HCT116 (cell line): Measurements from ENCODE around the gene C10orf95.

Experiments used
- EGR1 ChIP-seq: IDR thresholded peaks from 2 replicates; pipeline ENCODE4 v1.6.1; 2012; ENCODE audit warnings: low read depth
- POLR2A ChIP-seq: IDR thresholded peaks from 2 replicates; pipeline ENCODE4 v1.7.0; 2011; ENCODE audit warnings: borderline replicate concordance; ENCODE audit not compliant: insufficient read depth, insufficient read length; ENCODE audit errors: extremely low read depth
- TF ChIP-seq, protein P1 (sequence below), 3 experiments: fragments of 200-600 bp in 1 of 3; sonication (generic) in 1 of 3; IDR thresholded peaks in 2 of 3; conservative IDR thresholded peaks in 1 of 3; 2 replicates each; pipeline ENCODE4 v1.5.1; 2012 to 2017; ENCODE audit warnings: low read depth in 2 of 3, low read length in 2 of 3, antibody characterized with exemption in 1 of 3, borderline replicate concordance in 1 of 3, control low read depth in 1 of 3, mild to moderate bottlenecking in 1 of 3, mixed read lengths in 1 of 3, mixed run types in 1 of 3, moderate library complexity in 1 of 3; ENCODE audit not compliant: insufficient read depth in 1 of 3
- TF ChIP-seq, protein P2 (sequence below): IDR thresholded peaks from 2 replicates; pipeline ENCODE4 v1.6.1; 2012; ENCODE audit warnings: low read depth

DNA sequence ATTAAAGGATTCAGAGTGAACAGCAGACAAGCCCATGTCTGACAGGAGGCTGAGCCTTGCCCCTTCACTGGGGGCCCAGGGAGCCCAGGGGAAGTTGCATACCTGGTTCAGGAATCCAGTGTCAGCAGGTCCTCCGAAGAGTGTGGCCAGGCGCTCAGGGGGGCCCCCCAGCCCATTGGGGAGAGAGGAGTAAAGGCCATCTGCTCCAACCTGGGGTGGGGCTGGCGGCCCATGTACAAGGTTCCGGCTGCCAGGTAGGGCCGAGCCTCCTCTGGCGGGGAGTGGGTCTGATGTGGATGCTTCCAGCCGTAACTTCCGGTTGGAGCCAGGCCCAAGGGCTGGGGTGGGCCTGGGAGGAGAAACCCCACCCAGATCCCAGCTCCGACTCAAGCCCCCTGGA is 35.1 kb downstream of the C10orf95 start:
- TF ChIP-seq EGR1 (no peak), POLR2A (no peak)
- TF ChIP-seq, protein P1, sequence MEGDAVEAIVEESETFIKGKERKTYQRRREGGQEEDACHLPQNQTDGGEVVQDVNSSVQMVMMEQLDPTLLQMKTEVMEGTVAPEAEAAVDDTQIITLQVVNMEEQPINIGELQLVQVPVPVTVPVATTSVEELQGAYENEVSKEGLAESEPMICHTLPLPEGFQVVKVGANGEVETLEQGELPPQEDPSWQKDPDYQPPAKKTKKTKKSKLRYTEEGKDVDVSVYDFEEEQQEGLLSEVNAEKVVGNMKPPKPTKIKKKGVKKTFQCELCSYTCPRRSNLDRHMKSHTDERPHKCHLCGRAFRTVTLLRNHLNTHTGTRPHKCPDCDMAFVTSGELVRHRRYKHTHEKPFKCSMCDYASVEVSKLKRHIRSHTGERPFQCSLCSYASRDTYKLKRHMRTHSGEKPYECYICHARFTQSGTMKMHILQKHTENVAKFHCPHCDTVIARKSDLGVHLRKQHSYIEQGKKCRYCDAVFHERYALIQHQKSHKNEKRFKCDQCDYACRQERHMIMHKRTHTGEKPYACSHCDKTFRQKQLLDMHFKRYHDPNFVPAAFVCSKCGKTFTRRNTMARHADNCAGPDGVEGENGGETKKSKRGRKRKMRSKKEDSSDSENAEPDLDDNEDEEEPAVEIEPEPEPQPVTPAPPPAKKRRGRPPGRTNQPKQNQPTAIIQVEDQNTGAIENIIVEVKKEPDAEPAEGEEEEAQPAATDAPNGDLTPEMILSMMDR (IDR thresholded peaks at IDR 0.05 in 2 of 3, conservative IDR thresholded peaks at IDR 0.05 in 1 of 3; ENCODE audit: borderline replicate concordance in 1 of 3, insufficient read depth in 1 of 3, low read depth in 2 of 3, low read length in 2 of 3), result no peak
- TF ChIP-seq, protein P2, sequence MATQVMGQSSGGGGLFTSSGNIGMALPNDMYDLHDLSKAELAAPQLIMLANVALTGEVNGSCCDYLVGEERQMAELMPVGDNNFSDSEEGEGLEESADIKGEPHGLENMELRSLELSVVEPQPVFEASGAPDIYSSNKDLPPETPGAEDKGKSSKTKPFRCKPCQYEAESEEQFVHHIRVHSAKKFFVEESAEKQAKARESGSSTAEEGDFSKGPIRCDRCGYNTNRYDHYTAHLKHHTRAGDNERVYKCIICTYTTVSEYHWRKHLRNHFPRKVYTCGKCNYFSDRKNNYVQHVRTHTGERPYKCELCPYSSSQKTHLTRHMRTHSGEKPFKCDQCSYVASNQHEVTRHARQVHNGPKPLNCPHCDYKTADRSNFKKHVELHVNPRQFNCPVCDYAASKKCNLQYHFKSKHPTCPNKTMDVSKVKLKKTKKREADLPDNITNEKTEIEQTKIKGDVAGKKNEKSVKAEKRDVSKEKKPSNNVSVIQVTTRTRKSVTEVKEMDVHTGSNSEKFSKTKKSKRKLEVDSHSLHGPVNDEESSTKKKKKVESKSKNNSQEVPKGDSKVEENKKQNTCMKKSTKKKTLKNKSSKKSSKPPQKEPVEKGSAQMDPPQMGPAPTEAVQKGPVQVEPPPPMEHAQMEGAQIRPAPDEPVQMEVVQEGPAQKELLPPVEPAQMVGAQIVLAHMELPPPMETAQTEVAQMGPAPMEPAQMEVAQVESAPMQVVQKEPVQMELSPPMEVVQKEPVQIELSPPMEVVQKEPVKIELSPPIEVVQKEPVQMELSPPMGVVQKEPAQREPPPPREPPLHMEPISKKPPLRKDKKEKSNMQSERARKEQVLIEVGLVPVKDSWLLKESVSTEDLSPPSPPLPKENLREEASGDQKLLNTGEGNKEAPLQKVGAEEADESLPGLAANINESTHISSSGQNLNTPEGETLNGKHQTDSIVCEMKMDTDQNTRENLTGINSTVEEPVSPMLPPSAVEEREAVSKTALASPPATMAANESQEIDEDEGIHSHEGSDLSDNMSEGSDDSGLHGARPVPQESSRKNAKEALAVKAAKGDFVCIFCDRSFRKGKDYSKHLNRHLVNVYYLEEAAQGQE, result no peak
